GM21576 (cell line): Measurements from ENCODE around the gene KNDC1.

Source experiments
- ATAC-seq: cut with Tn5 transposase; IDR thresholded peaks from one replicate; pipeline ENCODE4 v1.9.1; 2021; ENCODE audit warnings: mild to moderate bottlenecking, moderate library complexity; ENCODE audit not compliant: unreplicated experiment

Gene KNDC1

DNA sequence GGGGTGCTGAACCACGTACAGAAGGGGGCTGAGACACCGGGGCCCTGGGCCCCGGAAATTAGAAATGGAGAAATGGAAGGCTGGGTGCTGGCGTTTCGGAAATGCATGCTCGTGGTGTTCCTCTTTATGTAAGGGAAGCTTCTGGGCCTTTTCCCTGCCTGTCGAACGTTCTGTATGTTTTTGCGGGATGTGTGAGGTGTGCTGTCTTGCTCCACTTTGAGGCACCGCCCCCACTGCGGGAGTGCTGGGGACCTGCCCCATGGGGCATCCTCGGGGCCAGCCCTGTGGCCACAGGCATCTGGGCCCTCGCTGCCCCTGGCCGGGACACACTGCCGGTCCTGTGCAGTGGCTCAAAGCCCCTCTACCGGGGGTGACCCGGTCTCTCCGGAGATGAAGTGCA, 75.9 kb downstream of the KNDC1 start:
- ATAC-seq = no peak

DNA sequence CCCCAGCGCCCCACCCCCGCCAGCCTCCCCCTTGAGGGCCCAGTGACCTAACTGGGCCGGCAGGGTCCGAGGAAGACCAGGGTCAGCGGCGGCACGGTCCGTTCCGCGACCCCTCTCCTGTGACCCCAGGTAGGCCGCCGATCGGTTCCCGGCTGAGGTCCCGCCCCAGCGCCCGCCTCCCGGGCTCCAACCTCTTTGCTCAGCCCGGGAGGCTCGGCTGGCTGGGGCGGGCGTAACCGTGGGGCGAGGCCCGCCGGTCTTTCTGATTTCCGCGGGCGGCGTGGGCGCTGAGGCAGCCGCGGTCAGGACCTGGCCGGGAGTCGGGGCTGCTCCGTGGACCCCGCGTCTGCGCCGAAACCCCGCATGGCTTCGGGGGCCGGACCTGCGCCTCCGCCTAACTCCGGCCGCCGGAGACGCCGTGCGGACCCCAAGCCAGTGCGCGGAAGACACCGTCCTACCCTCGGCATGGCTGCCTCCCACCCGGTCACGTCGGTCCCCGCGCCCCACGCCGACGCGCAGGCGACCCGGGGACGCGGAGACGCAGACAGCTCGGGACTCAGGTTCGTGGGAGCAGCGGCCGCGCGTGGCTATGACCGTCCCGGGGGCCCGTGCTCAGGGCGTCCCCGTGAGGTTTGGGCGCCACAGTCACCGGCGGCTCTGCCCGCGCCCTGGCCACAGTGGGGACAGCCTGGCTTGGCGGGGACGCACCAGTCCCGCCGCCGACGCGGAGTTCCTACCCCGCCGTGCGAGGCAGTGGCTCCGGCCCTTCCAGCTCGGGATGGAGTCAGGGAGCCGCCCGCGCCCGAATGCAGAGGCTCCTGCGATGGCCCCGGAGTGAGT, 76.6 kb downstream of the KNDC1 start:
- no peak for ATAC-seq

DNA sequence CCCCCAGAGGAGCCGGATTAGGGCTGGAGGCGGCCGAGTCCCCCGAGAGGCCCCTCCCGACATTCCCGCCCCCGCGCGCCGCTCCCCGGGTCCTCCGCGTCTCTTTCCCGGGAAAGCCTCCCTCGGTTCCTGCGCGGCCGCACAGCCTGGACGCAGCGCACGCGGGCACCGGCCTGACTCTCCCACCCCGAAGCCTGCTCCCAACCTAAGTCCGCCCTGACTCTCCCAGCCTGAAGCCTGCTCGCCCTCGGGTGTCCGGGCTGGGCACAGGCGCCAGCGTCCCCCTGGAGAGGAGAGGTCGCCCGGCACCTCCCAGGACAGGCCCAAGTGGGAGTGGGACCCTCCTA, 77.2 kb downstream of the KNDC1 start:
- no peak for ATAC-seq

DNA sequence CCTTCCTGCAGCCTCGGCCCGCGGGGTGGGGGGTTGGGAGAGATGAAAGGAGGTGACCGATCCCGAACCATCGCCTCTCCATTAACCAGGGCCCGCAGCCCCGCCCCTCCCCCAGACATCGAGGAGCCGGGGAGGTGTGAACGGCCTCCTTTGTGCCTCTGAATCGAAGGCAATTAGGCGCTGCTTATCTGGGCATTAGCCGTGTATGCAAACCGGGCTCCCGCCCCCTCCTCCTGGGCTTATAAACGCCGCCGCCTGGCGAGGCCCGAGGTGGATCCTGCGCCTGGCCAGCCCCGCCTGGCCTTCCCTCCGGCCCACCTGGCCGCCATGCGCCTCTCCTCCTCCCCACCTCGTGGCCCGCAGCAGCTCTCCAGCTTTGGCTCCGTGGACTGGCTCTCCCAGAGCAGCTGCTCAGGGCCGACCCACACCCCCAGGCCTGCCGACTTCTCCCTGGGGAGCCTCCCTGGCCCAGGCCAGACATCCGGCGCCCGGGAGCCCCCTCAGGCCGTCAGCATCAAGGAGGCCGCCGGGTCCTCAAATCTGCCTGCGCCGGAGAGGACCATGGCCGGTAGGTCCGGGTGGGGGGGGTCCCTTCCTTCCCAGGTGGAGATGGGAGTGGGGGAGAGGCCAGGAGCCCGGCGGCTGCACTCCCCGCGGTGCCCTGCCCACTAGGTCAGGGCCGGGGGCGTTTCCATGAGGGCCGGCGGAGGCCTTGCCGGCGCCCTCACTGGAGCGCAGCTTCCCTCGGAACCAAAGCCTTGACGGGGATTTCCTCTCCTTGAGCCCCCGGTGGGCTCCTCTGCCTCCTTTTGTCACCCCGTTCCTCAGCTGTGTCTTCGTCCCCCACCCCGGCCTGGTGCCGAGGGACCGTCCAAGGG, 77.8 kb downstream of the KNDC1 start, which contains the start of gene VENTX:
Gene VENTX (plus strand): TSS at position 268 of the 878 bp plus-strand sequence. CDS start 60 bp downstream, at position 328.
- ATAC-seq = no peak

DNA sequence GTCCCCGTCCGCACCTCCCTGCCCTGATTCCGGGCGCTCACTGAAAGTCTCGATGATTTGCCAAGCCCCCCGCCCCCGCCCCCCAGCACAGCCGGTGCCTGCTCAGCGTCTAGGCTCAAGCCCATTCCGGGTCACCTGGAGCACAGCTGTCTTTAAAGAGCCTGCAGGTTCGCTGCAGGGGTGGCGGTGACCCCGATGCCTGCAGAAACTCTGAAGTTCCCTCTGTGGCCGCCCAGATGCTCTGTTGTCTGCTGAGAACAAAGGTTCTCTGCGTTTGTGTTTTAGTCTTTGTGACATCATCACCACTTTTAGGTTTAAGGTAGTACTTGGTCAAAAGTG, 78.4 kb downstream of the KNDC1 start:
- no peak for ATAC-seq

DNA sequence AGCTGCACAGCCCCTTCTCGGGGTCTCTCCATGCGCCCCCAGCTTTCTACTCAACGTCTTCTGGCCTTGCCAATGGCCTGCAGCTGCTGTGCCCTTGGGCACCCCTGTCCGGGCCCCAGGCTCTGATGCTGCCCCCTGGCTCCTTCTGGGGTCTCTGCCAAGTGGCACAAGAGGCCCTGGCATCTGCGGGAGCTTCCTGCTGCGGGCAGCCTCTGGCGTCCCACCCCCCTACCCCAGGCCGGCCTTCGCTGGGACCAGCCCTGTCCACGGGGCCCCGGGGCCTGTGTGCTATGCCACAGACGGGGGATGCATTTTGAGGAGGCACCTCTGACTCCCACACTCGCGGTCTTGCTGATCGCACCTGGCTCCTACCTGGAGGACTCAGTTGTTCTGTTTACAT, 80.0 kb downstream of the KNDC1 start:
- ATAC-seq = no peak

DNA sequence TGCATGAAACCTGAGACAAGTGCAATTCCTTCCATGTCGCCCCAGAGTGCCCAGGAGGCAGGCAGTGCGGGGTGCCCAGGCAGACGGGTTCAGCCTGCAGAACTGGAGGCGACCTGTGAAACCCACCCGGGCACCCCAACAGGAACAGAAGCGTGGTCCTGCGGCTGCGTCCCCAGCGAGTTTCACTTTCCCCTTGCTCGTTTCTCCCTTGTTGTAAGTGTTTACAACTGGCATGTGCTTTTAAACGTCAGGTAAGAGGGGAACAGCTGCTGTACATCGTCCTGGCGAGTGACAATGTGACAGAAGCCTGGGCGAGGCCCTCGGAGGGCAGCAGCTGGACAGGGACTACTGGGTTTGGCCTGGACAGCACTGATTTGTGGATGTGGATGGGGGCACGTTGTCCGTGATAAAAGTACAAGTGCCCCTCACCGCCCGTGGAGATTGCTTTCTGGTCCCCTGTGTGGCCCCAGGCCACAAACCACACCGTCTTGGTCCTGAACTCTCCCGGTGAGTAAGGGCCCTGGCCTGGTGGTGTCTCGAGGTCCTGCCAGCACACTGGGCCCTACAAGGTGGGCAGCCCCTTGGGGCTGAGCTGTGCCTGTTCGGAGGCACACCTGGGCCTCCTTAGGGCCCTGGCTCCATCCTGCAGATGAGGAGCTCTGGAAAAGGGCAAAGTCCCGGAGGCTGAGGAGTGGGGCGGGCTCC, 81.6 kb downstream of the KNDC1 start:
- peak; percentile 60 for ATAC-seq

DNA sequence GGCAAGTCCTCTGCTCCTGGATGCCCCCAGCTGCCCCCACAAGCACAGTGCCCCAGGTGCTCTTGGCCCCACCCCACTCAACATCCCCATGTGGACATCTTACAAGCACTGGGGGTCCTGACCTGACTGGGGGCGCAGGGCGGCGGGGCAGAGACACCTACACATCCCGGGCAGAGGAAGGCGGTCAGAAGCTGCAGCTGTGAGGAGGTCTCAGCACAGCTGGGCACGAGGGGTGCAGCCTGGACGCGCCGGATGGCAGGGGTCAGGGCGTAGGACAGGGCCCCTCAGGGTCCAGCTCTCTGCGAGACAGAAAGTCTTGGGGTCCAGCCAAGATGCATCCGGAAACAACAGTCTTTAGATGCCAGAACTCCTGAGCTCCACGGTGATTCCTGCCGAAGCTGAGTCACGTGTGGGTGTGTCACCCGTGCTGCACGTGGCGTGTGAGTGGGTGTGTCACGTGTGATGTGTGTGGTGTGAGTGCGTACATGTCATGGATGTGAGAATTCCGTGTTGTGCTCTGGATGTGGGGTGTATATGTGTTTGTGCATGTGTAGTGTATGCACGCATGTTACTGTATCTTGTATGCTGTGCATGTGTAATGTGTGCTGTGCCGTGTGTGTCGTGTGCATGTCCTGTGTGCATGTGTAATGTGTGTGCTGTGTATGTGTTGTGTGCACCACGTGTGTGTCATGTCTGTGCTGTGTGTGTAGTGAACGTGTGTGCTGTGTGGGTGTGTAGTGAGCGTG, 82.8 kb downstream of the KNDC1 start:
- no peak for ATAC-seq

DNA sequence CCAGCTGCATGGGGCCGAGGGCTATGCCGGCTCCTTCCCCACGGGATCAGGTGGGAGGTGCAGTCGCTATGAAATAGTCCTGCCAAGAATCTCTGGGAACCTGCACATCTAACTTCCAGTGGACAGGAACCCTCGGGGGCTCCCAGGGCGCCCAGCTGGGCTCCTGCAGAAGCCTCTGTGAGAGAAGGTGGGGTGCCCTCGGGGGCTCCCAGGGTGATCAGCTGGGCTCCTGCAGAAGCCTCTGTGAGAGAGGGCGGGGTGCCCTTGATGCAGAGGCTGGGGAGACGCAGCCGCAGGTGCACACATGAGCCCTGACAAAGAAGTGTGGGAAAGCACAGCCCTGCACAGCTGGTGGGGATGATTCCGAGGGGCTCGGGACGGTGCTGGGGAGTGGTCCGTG, 83.6 kb downstream of the KNDC1 start:
- ATAC-seq = no peak

DNA sequence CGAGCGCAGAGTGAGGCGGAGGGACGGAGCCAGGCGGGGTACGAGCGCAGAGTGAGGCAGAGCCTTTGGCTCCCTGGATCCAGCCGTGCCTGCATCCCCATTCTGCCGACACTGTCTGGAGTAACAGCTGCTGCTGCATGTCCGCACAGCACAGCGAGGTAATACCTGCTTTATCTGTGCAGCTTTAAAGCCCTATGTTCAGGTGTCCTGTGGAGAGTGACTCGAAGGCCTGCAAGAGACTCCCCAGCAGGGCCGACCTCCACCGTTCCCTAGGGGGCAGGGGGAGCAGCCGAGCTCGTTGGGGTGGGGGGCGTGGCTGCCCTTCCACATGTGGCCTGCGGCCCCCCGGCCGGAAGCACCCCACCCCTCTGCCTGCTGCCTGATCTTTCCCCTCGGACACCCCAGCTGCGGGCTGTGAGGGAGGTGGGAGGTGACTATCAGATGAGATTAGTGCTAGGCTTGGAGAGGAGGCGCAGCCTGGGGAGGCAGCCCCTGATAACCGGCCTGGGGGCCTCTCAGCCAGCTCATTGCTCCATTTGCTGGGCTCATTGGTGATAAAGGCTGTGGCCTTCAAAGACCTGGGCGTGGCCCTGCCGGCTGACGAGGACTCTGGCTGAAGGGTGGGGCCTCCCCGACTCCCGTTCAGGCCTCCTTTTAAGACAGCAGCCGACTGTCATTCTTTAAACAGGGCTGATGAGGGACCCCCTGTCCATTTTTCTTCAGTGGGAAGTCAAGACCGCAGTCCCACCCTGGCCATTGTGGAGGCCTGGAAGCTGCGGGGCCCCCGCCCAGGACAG, 85.6 kb downstream of the KNDC1 start:
- no peak for ATAC-seq

DNA sequence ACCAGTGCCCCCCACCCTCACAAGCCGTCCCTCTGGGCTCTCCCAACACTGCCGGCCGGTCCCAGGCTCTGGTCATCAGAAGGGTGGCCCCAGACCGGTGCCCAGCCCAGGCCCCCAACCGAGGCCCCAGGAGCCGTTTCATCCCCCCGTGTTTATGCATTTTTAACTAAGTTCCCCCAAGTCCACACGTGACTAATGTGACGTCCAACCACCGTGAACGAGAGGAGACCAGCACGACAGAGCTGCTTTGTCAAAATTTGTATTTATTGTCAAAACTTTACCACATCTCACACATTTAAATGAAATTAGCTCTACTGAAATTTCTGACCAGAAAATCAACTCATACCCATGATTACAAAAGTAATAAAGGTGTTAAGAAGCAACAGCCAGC, 86.2 kb downstream of the KNDC1 start:
- no peak for ATAC-seq

DNA sequence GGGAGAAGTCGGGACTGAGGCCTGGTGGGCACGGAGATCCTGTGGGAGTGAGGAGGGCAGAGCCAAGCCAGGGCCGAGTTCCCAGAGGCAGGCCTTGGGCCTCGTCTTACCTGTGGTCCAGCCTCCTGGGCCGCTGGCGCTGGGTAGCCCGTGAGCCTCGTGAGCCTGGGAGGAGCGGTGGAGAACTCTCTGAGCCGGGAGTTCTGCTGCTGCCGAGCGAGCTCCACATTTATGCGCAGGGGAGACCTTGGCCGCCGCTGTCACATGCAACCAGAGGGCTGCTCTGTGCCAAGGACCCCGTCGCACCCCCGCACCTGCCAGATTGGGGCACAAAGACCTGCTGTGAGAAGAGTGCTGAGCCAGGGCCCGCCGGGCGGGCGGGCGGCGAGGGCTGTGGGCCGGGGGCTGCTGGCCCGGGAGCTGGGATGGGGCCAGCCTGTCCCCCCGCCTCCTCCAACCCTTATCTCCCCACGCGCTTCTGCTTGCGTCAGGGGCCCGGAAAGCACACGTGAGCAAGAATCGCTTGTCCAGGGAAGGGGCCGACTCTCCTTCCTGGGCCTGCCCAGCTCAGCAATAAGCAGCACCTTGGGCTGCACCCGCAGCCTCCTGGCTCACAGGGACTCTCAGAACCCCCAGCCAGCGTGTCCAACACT, 87.8 kb downstream of the KNDC1 start:
- ATAC-seq = no peak

DNA sequence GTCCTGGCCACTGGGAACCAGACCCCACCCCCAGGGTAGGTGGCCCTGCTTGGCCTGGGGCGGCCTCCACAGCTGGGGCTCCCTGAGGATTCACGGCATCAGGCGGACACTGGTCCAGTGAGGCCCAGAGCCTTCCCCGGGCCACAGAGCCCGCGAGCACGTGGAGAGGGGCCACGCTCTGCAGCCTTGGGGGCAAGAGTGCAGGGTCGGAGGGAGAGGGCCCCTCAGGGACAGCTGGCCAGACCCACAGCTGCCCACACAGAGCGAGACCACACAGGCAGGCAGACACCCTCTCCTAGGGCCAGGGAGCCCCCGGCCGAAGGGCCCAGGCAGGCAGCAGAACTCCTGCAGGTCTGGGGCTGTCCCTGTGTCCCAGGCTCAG, 88.3 kb downstream of the KNDC1 start:
- no peak for ATAC-seq

DNA sequence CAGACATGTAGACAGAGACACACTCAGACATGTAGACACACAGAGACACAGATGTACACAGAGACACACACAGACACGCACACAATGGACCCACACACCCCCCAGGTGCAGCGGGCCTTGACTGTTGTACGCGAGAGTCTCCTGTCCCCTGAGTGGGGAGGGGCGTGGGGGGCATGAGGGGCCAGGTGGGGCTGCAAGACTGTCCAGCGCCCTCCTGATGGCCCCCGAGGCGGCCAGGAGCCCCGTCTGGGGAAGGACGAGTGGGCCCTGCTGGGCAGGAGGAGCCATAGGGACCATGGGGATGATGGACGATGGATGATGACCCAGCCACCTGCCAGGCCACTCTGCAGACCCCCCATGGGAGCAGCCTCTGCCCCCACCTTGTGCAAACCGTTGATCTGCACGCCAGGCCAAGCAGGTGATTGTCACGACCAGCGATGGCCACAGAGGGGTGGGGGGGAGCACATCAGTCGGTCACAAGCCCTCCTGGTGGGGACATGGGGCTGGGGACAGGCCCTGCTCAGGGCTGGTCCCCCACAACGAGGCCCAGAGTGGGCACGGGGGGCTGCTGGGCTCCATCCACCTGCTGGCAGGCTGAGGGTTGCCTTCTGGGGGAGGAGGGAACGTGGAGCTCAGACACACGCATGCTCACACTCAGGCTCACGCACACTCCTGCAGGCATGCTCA, 89.2 kb downstream of the KNDC1 start:
- ATAC-seq = no peak

DNA sequence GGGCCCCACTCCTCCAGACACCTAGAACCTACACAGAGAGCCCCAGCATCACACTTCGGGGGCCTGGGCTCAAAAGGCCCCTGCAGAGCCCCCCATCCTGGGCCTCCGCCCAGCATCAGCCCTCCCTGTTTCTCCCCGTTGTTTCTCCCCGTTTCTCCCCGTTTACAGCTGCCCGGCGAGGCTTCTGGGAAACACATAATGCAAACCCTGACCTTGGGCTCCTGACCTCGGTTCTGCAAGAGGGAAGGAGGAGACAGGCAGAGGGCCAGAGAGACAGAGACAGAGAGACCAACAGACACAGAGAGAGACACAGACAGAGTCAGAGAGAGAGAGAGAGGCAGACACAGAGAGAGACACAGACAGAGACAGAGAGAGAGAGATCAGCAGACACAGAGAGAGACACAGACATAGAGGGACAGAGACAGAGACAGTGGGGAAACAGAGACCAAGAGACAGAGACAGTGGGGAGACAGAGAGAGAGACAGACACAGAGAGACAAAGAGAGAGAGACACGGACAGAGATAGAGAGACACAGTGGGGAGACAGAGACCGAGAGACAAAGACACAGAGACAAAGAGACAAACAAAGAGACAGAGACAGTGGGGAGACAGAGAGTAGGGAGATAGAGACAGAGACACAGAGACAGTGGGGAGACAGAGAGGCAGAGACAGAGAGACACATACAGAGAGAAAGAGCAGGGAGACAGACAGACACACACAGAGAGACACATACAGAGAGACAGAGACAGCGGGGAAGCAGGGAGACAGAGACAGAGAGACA, 90.1 kb downstream of the KNDC1 start:
- ATAC-seq = no peak

DNA sequence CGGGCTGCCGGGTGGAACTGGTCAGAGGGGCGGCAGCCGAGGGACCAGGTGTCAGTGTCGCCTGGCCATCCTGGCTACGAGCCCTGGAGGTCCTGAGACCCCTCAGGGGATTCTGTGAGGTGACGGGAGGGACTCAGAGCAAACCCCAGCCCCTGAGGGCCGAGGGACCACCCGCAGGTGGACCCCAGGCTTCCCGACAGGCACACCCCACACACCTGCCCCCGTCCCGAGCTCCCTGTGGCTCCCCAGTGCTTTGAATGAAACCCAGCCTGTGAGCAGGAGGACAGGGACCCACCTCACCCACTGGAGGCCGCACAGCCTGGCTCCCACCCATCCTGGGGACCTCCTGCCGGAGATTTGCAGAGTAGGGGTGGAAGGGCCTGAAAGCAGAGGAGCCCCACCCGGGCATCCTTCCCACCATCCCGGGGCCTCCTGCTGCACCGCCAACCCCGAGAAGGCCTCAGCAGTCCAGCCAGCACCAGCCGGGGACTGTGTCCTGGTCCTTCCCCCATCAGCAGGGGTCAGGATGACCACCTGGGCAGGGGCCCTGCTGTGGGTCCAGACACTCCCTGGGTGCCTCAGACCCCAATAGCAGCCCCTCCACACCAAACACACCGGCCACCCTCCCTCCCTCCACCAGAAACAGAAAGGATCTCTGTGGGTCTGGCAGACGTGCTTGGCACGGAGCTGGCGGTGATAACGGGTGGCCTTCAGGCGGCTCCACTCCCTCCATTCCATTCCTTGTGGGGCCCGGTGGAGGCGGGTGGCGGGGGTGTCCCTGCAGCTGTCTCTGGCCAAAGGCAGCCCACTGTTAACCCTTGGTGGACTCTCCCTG, 91.6 kb downstream of the KNDC1 start:
- ATAC-seq = no peak

DNA sequence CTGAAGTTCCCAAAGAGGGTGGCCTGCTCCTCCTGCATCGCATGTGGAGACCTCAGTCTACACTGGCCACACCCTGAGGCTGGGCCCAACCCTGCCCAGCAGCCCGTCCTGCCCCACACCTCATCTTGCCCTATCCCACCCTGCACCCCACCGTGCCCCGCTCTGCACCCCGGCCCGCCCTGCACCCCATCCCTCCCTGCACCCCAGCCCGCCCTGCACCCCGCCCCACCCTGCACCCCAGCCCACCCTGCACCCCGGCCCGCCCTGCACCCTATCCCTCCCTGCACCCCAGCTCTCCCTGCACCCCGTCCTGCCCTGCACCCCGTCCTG, 92.2 kb downstream of the KNDC1 start:
- ATAC-seq = no peak
